ENCODE data around the gene CTNNBL1. TPM values are rescaled to one million over a fixed set of nuclear protein-coding genes. Genes with fewer than 3 reads are reported as not detected.

Gene CTNNBL1
- total and polyA plus RNA-seq, 2 donors (not counting 3 experiments of a cell fraction or from before 2014, with no cell fraction given), result 20.8 to 60.2 TPM

GRCh38 chr20:37757550-37757949 is 63.7 kb downstream of the CTNNBL1 start:
- H3K4me2 ChIP-seq (ENCODE audit: insufficient read depth, low read length), result no peak overlapping the region
- ChIA-PET POLR2A (no interaction called here), CTCF (interaction anchor here (0.8 to 1.4 kb wide), 5 partner anchors 9 to 565 kb away, joined by 3 to 6 read pairs (median 3); no protein-coding TSS in a partner anchor)
- no peaks in the 10 kb centered on the region for H3K9me1 ChIP-seq (replicated peaks; ENCODE audit: control insufficient read depth, extremely low read depth, insufficient read depth, low read length)
- no peak for DNase-seq (ENCODE audit: low read depth, low spot score)
- TF ChIP-seq FOS (IDR thresholded peaks at IDR 0.05; ENCODE audit: borderline replicate concordance, insufficient read depth, low read length) (no peak), CTCF (IDR thresholded peaks at IDR 0.05; ENCODE audit: extremely low read depth in 1 of 2, insufficient read depth in 1 of 2, low read depth in 1 of 2, low read length in 2 of 2) (no peak), POLR2AphosphoS5 (IDR thresholded peaks at IDR 0.05; ENCODE audit: insufficient read depth, low read depth, low read length) (no peak), GATA2 (IDR thresholded peaks at IDR 0.05; ENCODE audit: insufficient read depth, insufficient read length, low read depth, low read length) (no peak), EZH2 (IDR thresholded peaks at IDR 0.05; ENCODE audit: borderline replicate concordance, low read depth, low read length, severe bottlenecking) (no peak), MYC (IDR thresholded peaks at IDR 0.05; ENCODE audit: low read depth, low read length) (no peak)
- H3K4me1 ChIP-seq (ENCODE audit: control insufficient read depth, extremely low read depth, insufficient read depth, low read length), result no peaks in the 10 kb centered on the region
- H3K9ac ChIP-seq (replicated peaks; ENCODE audit: extremely low read depth, insufficient read depth, low read length), result no peak overlapping the region
- no peaks in the 10 kb centered on the region for H3K36me3 ChIP-seq (ENCODE audit: control insufficient read depth in 2 of 2, extremely low read depth in 1 of 2, insufficient read depth in 2 of 2, low read length in 2 of 2)
- no peaks in the 10 kb centered on the region for H3K27me3 ChIP-seq (ENCODE audit: control insufficient read depth in 2 of 2, insufficient read depth in 2 of 2, low read length in 2 of 2)
- no TSS peak for BruUV-seq (replicated peaks)
- H4K20me1 ChIP-seq (replicated peaks; ENCODE audit: control insufficient read depth, extremely low read depth, insufficient read depth, low read length), result no peaks in the 10 kb centered on the region
- no peaks in the 10 kb centered on the region for H3K79me2 ChIP-seq (ENCODE audit: control insufficient read depth, insufficient read depth, low read length)
- no peaks in the 10 kb centered on the region for H3K9me3 ChIP-seq (replicated peaks; ENCODE audit: control insufficient read depth, insufficient read depth, low read length)
- no peak for FAIRE-seq
- H2AFZ ChIP-seq (ENCODE audit: low read depth, low read length), result no peak overlapping the region
- H3K27ac ChIP-seq (ENCODE audit: insufficient read depth, low read depth, low read length), result no peak overlapping the region
- no peak overlapping the region for H3K4me3 ChIP-seq (replicated peaks in 1 of 3; ENCODE audit: insufficient read depth in 1 of 3, low read depth in 1 of 3, low read length in 3 of 3)
- intact Hi-C loops (cut with micrococcal nuclease) (loop anchor here (5.0 kb wide), 1 partner anchor 465 kb away; no protein-coding TSS in a partner anchor), dilution Hi-C loops (cut with MboI; ENCODE audit: extremely low pct_ligation_motif_present, low sequenced_read_pairs) (no loop called here)
